ENCODE data around the gene TTN.

DNA sequence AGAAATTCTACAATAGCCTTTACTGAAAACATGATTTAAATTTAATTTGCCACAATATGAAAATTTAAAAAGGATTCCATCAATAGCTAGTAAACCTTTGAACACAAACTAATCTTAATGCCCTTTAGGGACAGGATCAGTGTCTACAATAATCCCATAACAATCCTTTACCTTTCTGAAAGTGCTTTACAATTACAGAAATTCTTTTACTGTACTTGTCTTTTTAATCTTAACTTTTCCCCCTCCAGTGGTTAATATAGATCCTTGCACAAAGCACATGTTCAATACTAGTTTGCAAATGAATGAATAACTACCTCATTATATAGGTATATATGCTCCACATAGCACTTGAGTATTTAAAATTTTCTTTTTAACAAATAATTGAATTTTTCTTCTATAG, 204.3 kb downstream of the TTN start:
- TF ChIP-seq ATF3 (IDR thresholded peaks at IDR 0.05; ENCODE audit: insufficient read depth, low read depth, low read length) (no peak), EZH2 (IDR thresholded peaks at IDR 0.05; ENCODE audit: low read depth, low read length, severe bottlenecking) (no peak), CTCF (IDR thresholded peaks at IDR 0.05; ENCODE audit: control extremely low read depth in 1 of 3, insufficient read depth in 1 of 3, low read depth in 1 of 3, low read length in 3 of 3) (no peak), CHD2 (IDR thresholded peaks at IDR 0.05; ENCODE audit: low read length) (no peak), TEAD4 (IDR thresholded peaks at IDR 0.05; ENCODE audit: low read depth, low read length) (no peak), KDM1A (IDR thresholded peaks at IDR 0.05; ENCODE audit: borderline replicate concordance, low read length) (no peak), MAFK (IDR thresholded peaks at IDR 0.05; ENCODE audit: low read depth, low read length) (no peak), JUN (IDR thresholded peaks at IDR 0.05; ENCODE audit: low read depth, low read length) (no peak), POLR2A (IDR thresholded peaks at IDR 0.05; ENCODE audit: control extremely low read depth in 1 of 2, low read depth in 2 of 2, low read length in 2 of 2) (no peak), CEBPB (IDR thresholded peaks at IDR 0.05; ENCODE audit: low read depth, low read length) (no peak)

Measured in H1 (cell line).